Skeletal muscle tissue (tissue), 4 donors: ENCODE measurements around the gene SCN2B. TPM values are rescaled to one million over a fixed set of nuclear protein-coding genes. Genes with fewer than 3 reads are reported as not detected.
A peak's percentile ranks its signal among the peaks of the same experiment; 100 is the strongest.

ENCODE experiments used
- H3K27ac ChIP-seq: one replicate; pipeline ENCODE4 v1.7.0; 2013; ENCODE audit warnings: mild to moderate bottlenecking, low read depth, low read length, inconsistent platforms
- H3K27me3 ChIP-seq, 3 donors: one replicate each; pipeline ENCODE4 v1.7.0; 2013; ENCODE audit warnings: low read length in 3 of 3; ENCODE audit not compliant: control insufficient read depth in 3 of 3, insufficient read depth in 3 of 3
- H3K36me3 ChIP-seq, 3 donors: one replicate each; pipeline ENCODE4 v1.7.0; 2013; ENCODE audit warnings: low read length in 3 of 3; ENCODE audit not compliant: control insufficient read depth in 3 of 3, insufficient read depth in 3 of 3
- H3K4me1 ChIP-seq, 3 donors: one replicate each; pipeline ENCODE4 v1.7.0; 2013; ENCODE audit warnings: low read length in 3 of 3, mild to moderate bottlenecking in 3 of 3; ENCODE audit not compliant: control insufficient read depth in 3 of 3, insufficient read depth in 3 of 3
- H3K4me3 ChIP-seq, 3 donors: one replicate each; pipeline ENCODE4 v1.7.0; 2013; ENCODE audit warnings: low read length in 3 of 3
- H3K9ac ChIP-seq, 3 donors: one replicate each; pipeline ENCODE4 v1.7.0; 2013; ENCODE audit warnings: low read length in 3 of 3, mild to moderate bottlenecking in 3 of 3, moderate library complexity in 2 of 3, low read depth in 1 of 3
- H3K9me3 ChIP-seq, 3 donors: one replicate each; pipeline ENCODE4 v1.7.0; 2013; ENCODE audit warnings: low read length in 3 of 3; ENCODE audit not compliant: control insufficient read depth in 3 of 3
- total RNA-seq: library from RNA; depleted of rRNA; stranded (reverse); fragments of >200 nt; gene quantifications from one replicate; pipeline ENCODE4 v1.2.3, GENCODE V29; 2014
- donor health status: Osteomylitis.

SCN2B gene
- total RNA-seq, 1 donor from 2014 or later, result 2.1 TPM

DNA sequence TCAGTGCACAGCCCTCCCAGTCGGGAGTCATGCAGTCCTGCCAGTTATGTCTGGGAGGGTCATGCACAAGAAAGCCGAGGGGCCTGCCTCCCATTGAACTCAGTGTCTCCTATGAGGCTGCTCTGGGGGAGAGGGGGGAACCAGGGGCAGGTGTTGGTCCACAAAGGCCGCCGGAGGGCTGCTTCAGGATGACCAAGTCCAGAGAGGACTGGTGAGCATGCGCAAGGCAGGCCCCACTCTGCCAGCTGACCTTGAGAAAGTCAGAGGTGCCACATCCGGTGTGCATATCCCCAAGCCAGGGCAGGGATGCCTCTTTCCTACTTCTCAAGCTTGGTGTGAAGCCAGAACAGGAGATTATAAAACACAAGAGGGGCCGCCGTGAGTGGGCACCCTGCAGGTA is 28.2 kb downstream of the SCN2B start:
- peaks cover 31 to 45% (median 35%) of the 10 kb centered on the region in 3 donors for H3K4me1 ChIP-seq
- H3K4me3 ChIP-seq, result no peak overlapping the region
- no peak overlapping the region for H3K27ac ChIP-seq
- H3K9me3 ChIP-seq, result no peaks in the 10 kb centered on the region
- H3K36me3 ChIP-seq, result no peaks in the 10 kb centered on the region
- peaks cover 10 to 25% (median 21%) of the 10 kb centered on the region in 3 donors for H3K27me3 ChIP-seq
- no peak overlapping the region for H3K9ac ChIP-seq

GRCh38 chr11:118147502-118147901 is 28.9 kb downstream of the SCN2B start:
- peak overlapping the region; percentile 9 for H3K27ac ChIP-seq
- peaks cover 5 to 26% (median 21%) of the 10 kb centered on the region in 3 donors for H3K27me3 ChIP-seq

DNA sequence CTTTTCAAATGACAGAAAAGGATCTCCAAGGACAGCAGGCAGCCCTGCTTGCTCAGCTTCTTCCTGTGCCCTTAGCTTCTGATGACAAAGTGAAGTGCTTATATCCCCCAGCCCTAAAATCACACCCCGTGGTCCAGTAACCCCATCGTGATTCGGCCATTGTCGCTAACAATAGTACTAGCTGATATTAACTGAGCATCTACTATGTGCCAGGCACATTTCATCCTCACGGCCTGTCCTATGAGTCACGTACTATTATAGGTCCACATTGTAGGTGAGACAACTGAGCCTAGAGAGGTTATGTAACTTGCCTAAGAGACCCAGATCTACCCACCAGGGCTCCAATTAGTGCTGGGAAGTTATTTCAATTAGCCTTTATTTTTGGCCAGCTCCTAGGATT is 29.9 kb downstream of the SCN2B start:
- H3K4me1 ChIP-seq, result peaks cover 18 to 31% (median 23%) of the 10 kb centered on the region in 3 donors
- peak overlapping the region in 1 of 3 donors; percentile 50 for H3K9ac ChIP-seq
- H3K9me3 ChIP-seq, result no peaks in the 10 kb centered on the region
- no peak overlapping the region for H3K4me3 ChIP-seq
- H3K36me3 ChIP-seq, result no peaks in the 10 kb centered on the region
- peaks cover 2 to 20% (median 12%) of the 10 kb centered on the region in 3 donors for H3K27me3 ChIP-seq
- H3K27ac ChIP-seq, result peak overlapping the region; percentile 64

More at GRCh38 chr11:118147502-118147901, 28.9 kb downstream of the SCN2B start:
- Histone ChIP-seq H3K4me1 (peaks cover 27 to 40% (median 30%) of the 10 kb centered on the region in 3 donors), H3K9me3 (no peaks in the 10 kb centered on the region), H3K9ac (no peak overlapping the region), H3K36me3 (no peaks in the 10 kb centered on the region), H3K4me3 (no peak overlapping the region)

GRCh38 chr11:118145285-118146227 is 30.9 kb downstream of the SCN2B start:
- H3K27ac ChIP-seq, result peak overlapping the region; percentile 64
- no peaks in the 10 kb centered on the region for H3K9me3 ChIP-seq
- peak overlapping the region; percentile 20 to 74 (median 56) for H3K9ac ChIP-seq
- no peaks in the 10 kb centered on the region for H3K36me3 ChIP-seq
- H3K4me1 ChIP-seq, result peaks cover 11 to 24% (median 17%) of the 10 kb centered on the region in 3 donors
- H3K4me3 ChIP-seq, result peak overlapping the region; percentile 67 to 83 (median 82)
- H3K27me3 ChIP-seq, result peaks cover 2 to 20% (median 5%) of the 10 kb centered on the region in 3 donors

- H3K4me3 ChIP-seq, result peak overlapping the region; percentile 67 to 83 (median 82)
These were observed 31.9 kb downstream of the SCN2B start for GRCh38 chr11:118144301-118145268.

GRCh38 chr11:118143661-118144185 is 32.7 kb downstream of the SCN2B start:
- H3K27me3 ChIP-seq, result peaks cover 0 to 16% (median 8%) of the 10 kb centered on the region in 3 donors
- H3K27ac ChIP-seq, result no peak overlapping the region

More at GRCh38 chr11:118144301-118145268, 31.9 kb downstream of the SCN2B start:
- no peaks in the 10 kb centered on the region for H3K9me3 ChIP-seq
- peak overlapping the region in 1 of 3 donors; percentile 74 for H3K9ac ChIP-seq
- peaks cover 0 to 19% (median 8%) of the 10 kb centered on the region in 3 donors for H3K27me3 ChIP-seq
- H3K36me3 ChIP-seq, result no peaks in the 10 kb centered on the region
- peaks cover 11 to 24% (median 17%) of the 10 kb centered on the region in 3 donors for H3K4me1 ChIP-seq
- no peak overlapping the region for H3K27ac ChIP-seq

DNA sequence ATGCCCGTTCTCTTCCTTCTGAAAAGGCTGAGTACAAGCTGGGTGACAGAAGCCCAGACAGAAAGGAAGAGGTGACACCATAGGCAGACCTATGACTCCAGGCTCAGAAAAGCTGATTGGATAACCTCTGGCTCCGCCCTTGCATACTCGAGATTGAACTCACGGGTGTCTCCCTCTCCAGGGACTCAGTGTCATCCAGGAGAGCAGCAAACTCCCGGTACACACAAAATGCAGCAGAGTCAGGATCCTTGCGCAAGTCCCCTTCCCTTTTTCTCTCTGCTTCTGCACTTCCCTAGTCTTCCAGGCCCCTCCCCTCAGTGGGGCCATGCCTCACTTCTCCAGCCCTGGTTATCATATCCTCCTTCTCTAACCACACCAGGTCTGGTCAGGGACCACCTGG is 33.6 kb downstream of the SCN2B start:
- H3K4me3 ChIP-seq, result no peak overlapping the region
- H3K9ac ChIP-seq, result no peak overlapping the region
- no peaks in the 10 kb centered on the region for H3K9me3 ChIP-seq
- H3K4me1 ChIP-seq, result peaks cover 7 to 18% (median 15%) of the 10 kb centered on the region in 3 donors
- H3K27ac ChIP-seq, result no peak overlapping the region
- H3K36me3 ChIP-seq, result no peaks in the 10 kb centered on the region
- peaks cover 0 to 16% (median 9%) of the 10 kb centered on the region in 3 donors for H3K27me3 ChIP-seq

More at GRCh38 chr11:118143661-118144185, 32.7 kb downstream of the SCN2B start:
- Histone ChIP-seq H3K4me1 (peaks cover 7 to 22% (median 15%) of the 10 kb centered on the region in 3 donors), H3K4me3 (no peak overlapping the region), H3K9me3 (no peaks in the 10 kb centered on the region), H3K36me3 (no peaks in the 10 kb centered on the region), H3K9ac (no peak overlapping the region)

- peaks cover 0 to 16% (median 12%) of the 10 kb centered on the region in 3 donors for H3K27me3 ChIP-seq
These were observed 34.4 kb downstream of the SCN2B start for GRCh38 chr11:118142081-118142480.

DNA sequence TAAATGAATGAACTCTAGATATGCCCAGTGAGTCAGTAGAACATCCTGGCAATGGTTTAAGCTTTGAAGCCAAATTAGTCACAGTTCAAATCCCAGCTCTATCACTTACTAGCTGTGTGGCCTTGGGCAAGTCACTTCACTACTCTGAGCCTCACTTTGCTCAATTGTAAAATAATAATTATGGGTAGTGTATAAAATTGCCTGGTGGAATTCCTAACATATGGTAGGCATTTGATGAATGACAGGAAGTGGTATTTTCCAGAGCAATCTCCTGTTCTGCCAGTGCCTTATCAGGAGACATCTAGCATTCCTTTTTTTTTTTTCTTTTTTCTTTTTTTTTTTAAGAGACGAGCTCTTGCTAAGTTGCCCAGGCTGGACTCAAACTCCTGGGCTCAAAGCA is 36.9 kb downstream of the SCN2B start:
- Histone ChIP-seq H3K27me3 (peaks cover 0 to 16% (median 12%) of the 10 kb centered on the region in 3 donors), H3K36me3 (no peaks in the 10 kb centered on the region), H3K9ac (no peak overlapping the region), H3K4me3 (no peak overlapping the region), H3K27ac (no peak overlapping the region), H3K4me1 (peaks cover 0 to 9% (median 5%) of the 10 kb centered on the region in 3 donors), H3K9me3 (no peaks in the 10 kb centered on the region)

More at GRCh38 chr11:118142081-118142480, 34.4 kb downstream of the SCN2B start:
- Histone ChIP-seq H3K9me3 (no peaks in the 10 kb centered on the region), H3K4me1 (peaks cover 3 to 15% (median 13%) of the 10 kb centered on the region in 3 donors), H3K27ac (no peak overlapping the region), H3K9ac (no peak overlapping the region), H3K4me3 (no peak overlapping the region), H3K36me3 (no peaks in the 10 kb centered on the region)
